Measurements from ENCODE around the gene VPS72.

GRCh38 chr1:151198254-151199127 lies 8.5 kb upstream of the VPS72 start, which contains the start of gene PIP5K1A:
- TF ChIP-seq, protein P1, sequence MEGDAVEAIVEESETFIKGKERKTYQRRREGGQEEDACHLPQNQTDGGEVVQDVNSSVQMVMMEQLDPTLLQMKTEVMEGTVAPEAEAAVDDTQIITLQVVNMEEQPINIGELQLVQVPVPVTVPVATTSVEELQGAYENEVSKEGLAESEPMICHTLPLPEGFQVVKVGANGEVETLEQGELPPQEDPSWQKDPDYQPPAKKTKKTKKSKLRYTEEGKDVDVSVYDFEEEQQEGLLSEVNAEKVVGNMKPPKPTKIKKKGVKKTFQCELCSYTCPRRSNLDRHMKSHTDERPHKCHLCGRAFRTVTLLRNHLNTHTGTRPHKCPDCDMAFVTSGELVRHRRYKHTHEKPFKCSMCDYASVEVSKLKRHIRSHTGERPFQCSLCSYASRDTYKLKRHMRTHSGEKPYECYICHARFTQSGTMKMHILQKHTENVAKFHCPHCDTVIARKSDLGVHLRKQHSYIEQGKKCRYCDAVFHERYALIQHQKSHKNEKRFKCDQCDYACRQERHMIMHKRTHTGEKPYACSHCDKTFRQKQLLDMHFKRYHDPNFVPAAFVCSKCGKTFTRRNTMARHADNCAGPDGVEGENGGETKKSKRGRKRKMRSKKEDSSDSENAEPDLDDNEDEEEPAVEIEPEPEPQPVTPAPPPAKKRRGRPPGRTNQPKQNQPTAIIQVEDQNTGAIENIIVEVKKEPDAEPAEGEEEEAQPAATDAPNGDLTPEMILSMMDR (IDR thresholded peaks at IDR 0.05; ENCODE audit: insufficient read depth, low read length) = no peak
- no peak for TF ChIP-seq REST (IDR thresholded peaks at IDR 0.05; ENCODE audit: insufficient replicate concordance, low read depth)
- peak; percentile 69 for TF ChIP-seq POLR2AphosphoS5 (IDR thresholded peaks at IDR 0.05; ENCODE audit: low read depth)
- TF ChIP-seq GABPA (IDR thresholded peaks at IDR 0.05; ENCODE audit: low read depth) = no peak

All from HL-60 (cell line).